ENCODE results near the gene CDK15.
"Not testable (repeated sequence)": the region's sequence is repeated elsewhere in the genome, so short reads cannot be mapped to it uniquely, and the experiment has no call there.

Gene CDK15

GRCh38 chr2:201790291-201790690, 16.0 kb upstream of the CDK15 start:
- no peak for DNase-seq

- DNase-seq, result no peak
Observed at GRCh38 chr2:201790989-201791388, 15.3 kb upstream of the CDK15 start.

- DNase-seq, result no peak
Observed at GRCh38 chr2:201793631-201794030, 12.7 kb upstream of the CDK15 start.

GRCh38 chr2:201794294-201794693, 12.0 kb upstream of the CDK15 start:
- DNase-seq, result no peak

- DNase-seq, result no peak
Observed at GRCh38 chr2:201795607-201796477, 10.5 kb upstream of the CDK15 start.

- no peak for DNase-seq
Observed at GRCh38 chr2:201796478-201796865, 9.9 kb upstream of the CDK15 start.

- DNase-seq, result no peak
Observed at GRCh38 chr2:201797175-201797840, 9.0 kb upstream of the CDK15 start.

- DNase-seq, result no peak
Observed at GRCh38 chr2:201798252-201798913, 8.0 kb upstream of the CDK15 start.

- DNase-seq, result not testable (repeated sequence)
Observed at GRCh38 chr2:201798914-201799285, 7.4 kb upstream of the CDK15 start.

GRCh38 chr2:201807452-201807999, 1.2 kb downstream of the CDK15 start:
- DNase-seq, result peak; percentile 18

- DNase-seq, result no peak
Observed at GRCh38 chr2:201808027-201808426, 1.7 kb downstream of the CDK15 start.

- no peak for DNase-seq
Observed at GRCh38 chr2:201809633-201810032, 3.3 kb downstream of the CDK15 start.

GRCh38 chr2:201810604-201811003, 4.3 kb downstream of the CDK15 start:
- not testable (repeated sequence) for DNase-seq

GRCh38 chr2:201813996-201814760, 7.8 kb downstream of the CDK15 start:
- DNase-seq, result no peak

GRCh38 chr2:201816657-201817575, 10.6 kb downstream of the CDK15 start:
- DNase-seq, result no peak

GRCh38 chr2:201820383-201821007, 14.2 kb downstream of the CDK15 start:
- DNase-seq, result no peak

GRCh38 chr2:201821080-201821479, 14.7 kb downstream of the CDK15 start:
- DNase-seq, result no peak

GRCh38 chr2:201824212-201824611, 17.9 kb downstream of the CDK15 start:
- DNase-seq, result no peak

- DNase-seq, result no peak
Observed at GRCh38 chr2:201827621-201828020, 21.3 kb downstream of the CDK15 start.

- DNase-seq, result no peak
Observed at GRCh38 chr2:201828220-201828619, 21.9 kb downstream of the CDK15 start.

GRCh38 chr2:201830666-201831065, 24.3 kb downstream of the CDK15 start:
- no peak for DNase-seq

All from GOT3 (cell line).